Liver (tissue), 9 donors: ENCODE data around the gene PLA2G4D. TPM values are rescaled to one million over a fixed set of nuclear protein-coding genes. Genes with fewer than 3 reads are reported as not detected.

Experiments
- DNase-seq: peaks from one replicate; pipeline ENCODE4 v3.0.0-alpha.2; 2017; ENCODE audit warnings: low spot score
- H3K27ac ChIP-seq, 2 donors: one replicate each; pipeline ENCODE4 v1.7.0; 2013; ENCODE audit warnings: inconsistent platforms in 2 of 2, low read length in 2 of 2, control low read depth in 1 of 2, low read depth in 1 of 2, mild to moderate bottlenecking in 1 of 2
- H3K27me3 ChIP-seq, 4 donors: one replicate each; pipeline versions ENCODE4 v1.6.1 to v1.7.0; 2013; ENCODE audit warnings: low read length in 3 of 4, inconsistent platforms in 1 of 4, mild to moderate bottlenecking in 1 of 4, moderate library complexity in 1 of 4; ENCODE audit not compliant: control insufficient read depth in 4 of 4, insufficient read depth in 4 of 4
- H3K36me3 ChIP-seq, 4 donors: one replicate each; pipeline versions ENCODE4 v1.6.1 to v1.7.0; 2013; ENCODE audit warnings: low read length in 3 of 4, mild to moderate bottlenecking in 3 of 4, low read depth in 1 of 4, moderate library complexity in 1 of 4; ENCODE audit not compliant: control insufficient read depth in 4 of 4, insufficient read depth in 3 of 4
- H3K4me1 ChIP-seq, 4 donors: one replicate each; pipeline versions ENCODE4 v1.6.1 to v1.7.0; 2013; ENCODE audit warnings: low read length in 3 of 4, mild to moderate bottlenecking in 3 of 4, moderate library complexity in 1 of 4; ENCODE audit not compliant: control insufficient read depth in 4 of 4, insufficient read depth in 4 of 4
- H3K4me3 ChIP-seq, 3 donors: one replicate each; pipeline versions ENCODE4 v1.6.1 to v1.7.0; 2013; ENCODE audit warnings: low read length in 3 of 3, control low read depth in 1 of 3, low read depth in 1 of 3, mild to moderate bottlenecking in 1 of 3
- H3K9ac ChIP-seq, 2 donors: one replicate each; pipeline ENCODE4 v1.7.0; 2013; ENCODE audit warnings: low read length in 2 of 2, mild to moderate bottlenecking in 2 of 2, moderate library complexity in 2 of 2, control low read depth in 1 of 2, low read depth in 1 of 2
- H3K9me3 ChIP-seq, 4 donors: one replicate each; pipeline versions ENCODE4 v1.6.1 to v1.7.0; 2013; ENCODE audit warnings: low read length in 3 of 4; ENCODE audit not compliant: control insufficient read depth in 4 of 4
- EGR1 ChIP-seq, 2 donors: IDR thresholded peaks; 2 replicates each; pipeline ENCODE4 v1.6.1; 2016 to 2018; ENCODE audit warnings: antibody characterized with exemption in 2 of 2, low read depth in 2 of 2
- FOXA1 ChIP-seq: IDR thresholded peaks from 2 replicates; pipeline ENCODE4 v1.6.1; 2016; ENCODE audit warnings: antibody characterized with exemption
- FOXA2 ChIP-seq: IDR thresholded peaks from 2 replicates; pipeline ENCODE4 v1.6.1; 2016; ENCODE audit warnings: antibody characterized with exemption
- HNF4A ChIP-seq, 2 donors: conservative IDR thresholded peaks; 2 replicates each; pipeline ENCODE4 v1.6.1; 2016; ENCODE audit warnings: antibody characterized with exemption in 2 of 2, mild to moderate bottlenecking in 2 of 2
- HNF4G ChIP-seq: IDR thresholded peaks from 2 replicates; pipeline ENCODE4 v1.6.1; 2016; ENCODE audit warnings: antibody characterized with exemption
- JUND ChIP-seq, 2 donors: IDR thresholded peaks; 2 replicates each; pipeline ENCODE4 v1.6.1; 2016; ENCODE audit warnings: antibody characterized with exemption in 2 of 2
- MAX ChIP-seq: IDR thresholded peaks from 2 replicates; pipeline ENCODE4 v1.6.1; 2016; ENCODE audit warnings: antibody characterized with exemption
- RAD21 ChIP-seq, 2 donors: IDR thresholded peaks; 2 replicates each; pipeline ENCODE4 v1.6.1; 2016; ENCODE audit warnings: antibody characterized with exemption in 2 of 2, mild to moderate bottlenecking in 2 of 2
- REST ChIP-seq: IDR thresholded peaks from 2 replicates; pipeline ENCODE4 v1.6.1; 2016; ENCODE audit warnings: antibody characterized with exemption, mild to moderate bottlenecking
- RXRA ChIP-seq, 2 donors: IDR thresholded peaks; 2 replicates each; pipeline ENCODE4 v1.6.1; 2017 to 2018; ENCODE audit warnings: antibody characterized with exemption in 2 of 2, mild to moderate bottlenecking in 1 of 2
- SP1 ChIP-seq: IDR thresholded peaks from 2 replicates; pipeline ENCODE4 v1.6.1; 2018; ENCODE audit warnings: antibody characterized with exemption, mild to moderate bottlenecking
- YY1 ChIP-seq: IDR thresholded peaks from 2 replicates; pipeline ENCODE4 v1.6.1; 2016; ENCODE audit warnings: antibody characterized with exemption, mild to moderate bottlenecking
- WGBS: extraction: QIAGEN DNeasy Blood & Tissue Kit; methylation state at CpG from one replicate; pipeline ENCODE4 v1.1.7; 2013; 5-methylcytosine and 5-hydroxymethylcytosine counted together
- polyA plus RNA-seq, 2 donors: library from polyadenylated mRNA; stranded (reverse) in 1 of 2; unstranded in 1 of 2; fragments of 200-250 nt in 1 of 2; fragments of >200 nt in 1 of 2; fragmentation: Nextera tagmentation in 1 of 2; extraction: Ambion mirVana in 1 of 2; gene quantifications; one replicate each; pipeline versions ENCODE4 v1.2.1 to v1.2.3, GENCODE V29; 2013 to 2015
- total RNA-seq, 2 donors: library from RNA; depleted of rRNA; stranded (reverse); fragments of >200 nt; gene quantifications; one replicate each; pipeline ENCODE4 v1.2.3, GENCODE V29; 2014
- TF ChIP-seq, protein P1 (sequence below): fragments of 150-350 bp; IDR thresholded peaks from 2 replicates; pipeline ENCODE4 v1.5.1; 2017; ENCODE audit warnings: improper control_type of control experiment, low read depth, low read length; ENCODE audit not compliant: missing input control
- TF ChIP-seq, protein P2 (sequence below): IDR thresholded peaks from 2 replicates; pipeline ENCODE4 v1.6.1; 2016; ENCODE audit warnings: antibody characterized with exemption
- donor health status: healthy.
- donor health status: healthy.
- donor health status: healthy.
- donor health status: healthy.
- donor health status: healthy.

PLA2G4D gene
- total and polyA plus RNA-seq, 4 donors = not detected

DNA sequence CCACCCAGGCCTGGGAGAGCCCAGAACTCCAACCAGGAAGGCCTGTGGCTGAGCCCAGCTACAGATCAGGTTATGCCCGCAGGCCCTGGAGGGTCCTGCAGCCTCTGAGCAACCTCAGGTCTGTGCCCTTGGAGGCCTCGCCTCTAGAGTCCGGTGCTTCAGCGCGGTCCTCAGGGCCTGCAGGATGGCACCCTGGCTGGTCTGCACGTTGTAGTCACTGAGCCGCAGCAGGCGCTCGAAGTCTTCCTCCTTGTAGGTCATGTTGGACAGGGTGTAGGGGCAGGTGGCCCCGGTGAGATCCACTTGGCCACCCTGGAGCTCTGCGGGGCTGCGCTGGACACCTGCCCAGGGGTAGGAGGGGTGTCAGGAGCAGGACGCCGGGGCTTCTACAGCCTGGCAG, 25.8 kb downstream of the PLA2G4D start:
- Histone ChIP-seq H3K36me3 (no peaks in the 10 kb centered on the region), H3K27ac (no peak overlapping the region), H3K9me3 (no peaks in the 10 kb centered on the region), H3K4me3 (no peak overlapping the region), H3K27me3 (no peaks in the 10 kb centered on the region), H3K4me1 (peaks cover 0 to 6% (median 3%) of the 10 kb centered on the region in 4 donors), H3K9ac (no peak overlapping the region)
- TF ChIP-seq JUND (IDR thresholded peaks at IDR 0.05) (no peak), EGR1 (IDR thresholded peaks at IDR 0.05; ENCODE audit: low read depth in 2 of 2) (no peak), SP1 (no peak), FOXA2 (no peak), FOXA1 (no peak), RAD21 (IDR thresholded peaks at IDR 0.05) (no peak), MAX (no peak), REST (no peak), HNF4A (conservative IDR thresholded peaks at IDR 0.05) (no peak), YY1 (no peak), HNF4G (no peak), RXRA (IDR thresholded peaks at IDR 0.05) (no peak)
- TF ChIP-seq, protein P1, sequence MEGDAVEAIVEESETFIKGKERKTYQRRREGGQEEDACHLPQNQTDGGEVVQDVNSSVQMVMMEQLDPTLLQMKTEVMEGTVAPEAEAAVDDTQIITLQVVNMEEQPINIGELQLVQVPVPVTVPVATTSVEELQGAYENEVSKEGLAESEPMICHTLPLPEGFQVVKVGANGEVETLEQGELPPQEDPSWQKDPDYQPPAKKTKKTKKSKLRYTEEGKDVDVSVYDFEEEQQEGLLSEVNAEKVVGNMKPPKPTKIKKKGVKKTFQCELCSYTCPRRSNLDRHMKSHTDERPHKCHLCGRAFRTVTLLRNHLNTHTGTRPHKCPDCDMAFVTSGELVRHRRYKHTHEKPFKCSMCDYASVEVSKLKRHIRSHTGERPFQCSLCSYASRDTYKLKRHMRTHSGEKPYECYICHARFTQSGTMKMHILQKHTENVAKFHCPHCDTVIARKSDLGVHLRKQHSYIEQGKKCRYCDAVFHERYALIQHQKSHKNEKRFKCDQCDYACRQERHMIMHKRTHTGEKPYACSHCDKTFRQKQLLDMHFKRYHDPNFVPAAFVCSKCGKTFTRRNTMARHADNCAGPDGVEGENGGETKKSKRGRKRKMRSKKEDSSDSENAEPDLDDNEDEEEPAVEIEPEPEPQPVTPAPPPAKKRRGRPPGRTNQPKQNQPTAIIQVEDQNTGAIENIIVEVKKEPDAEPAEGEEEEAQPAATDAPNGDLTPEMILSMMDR = no peak
- WGBS = 96% methylated on average over 14 of the region's 14 CpGs
- no peak for DNase-seq

- peaks cover 0 to 6% (median 3%) of the 10 kb centered on the region in 4 donors for H3K4me1 ChIP-seq
- H3K27me3 ChIP-seq = no peaks in the 10 kb centered on the region
- DNase-seq = no peak
- TF ChIP-seq RXRA (IDR thresholded peaks at IDR 0.05) = no peak
- no peaks in the 10 kb centered on the region for H3K36me3 ChIP-seq
- H3K4me3 ChIP-seq = no peak overlapping the region
- no peak overlapping the region for H3K9ac ChIP-seq
- H3K9me3 ChIP-seq = no peaks in the 10 kb centered on the region
- 40% methylated on average over 10 of the region's 10 CpGs for WGBS
- no peak overlapping the region for H3K27ac ChIP-seq
Observed at GRCh38 chr15:42066764-42067415, 27.5 kb downstream of the PLA2G4D start.

DNA sequence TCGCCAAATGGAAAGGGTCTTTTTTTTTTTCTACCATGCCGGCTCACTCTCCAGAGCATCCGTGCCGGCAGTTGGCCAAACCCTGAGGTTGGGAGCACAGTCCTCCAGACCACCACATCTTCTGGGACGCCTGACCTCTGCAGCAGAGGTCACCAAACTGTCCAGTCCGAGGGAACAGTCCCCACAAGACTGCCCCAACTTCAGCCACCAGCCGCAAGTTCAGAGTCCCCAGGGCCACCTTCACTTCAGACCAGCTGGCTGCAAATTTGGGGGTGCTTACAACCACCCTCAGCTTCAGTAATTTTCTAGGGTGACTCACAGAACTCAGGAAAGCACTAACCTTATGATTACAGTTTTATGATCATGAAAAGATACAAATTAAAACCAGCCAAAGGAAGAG, 28.9 kb downstream of the PLA2G4D start:
- no peaks in the 10 kb centered on the region for H3K9me3 ChIP-seq
- H3K27me3 ChIP-seq = no peaks in the 10 kb centered on the region
- no peak overlapping the region for H3K4me3 ChIP-seq
- H3K27ac ChIP-seq = no peak overlapping the region
- H3K4me1 ChIP-seq = peaks cover 0 to 11% (median 7%) of the 10 kb centered on the region in 4 donors
- no peaks in the 10 kb centered on the region for H3K36me3 ChIP-seq
- DNase-seq = no peak
- no peak overlapping the region for H3K9ac ChIP-seq
- 66% methylated on average over 7 of the region's 7 CpGs for WGBS
- TF ChIP-seq, protein P1 = no peak
- TF ChIP-seq REST (no peak), YY1 (no peak), FOXA1 (no peak)
- TF ChIP-seq, protein P2, sequence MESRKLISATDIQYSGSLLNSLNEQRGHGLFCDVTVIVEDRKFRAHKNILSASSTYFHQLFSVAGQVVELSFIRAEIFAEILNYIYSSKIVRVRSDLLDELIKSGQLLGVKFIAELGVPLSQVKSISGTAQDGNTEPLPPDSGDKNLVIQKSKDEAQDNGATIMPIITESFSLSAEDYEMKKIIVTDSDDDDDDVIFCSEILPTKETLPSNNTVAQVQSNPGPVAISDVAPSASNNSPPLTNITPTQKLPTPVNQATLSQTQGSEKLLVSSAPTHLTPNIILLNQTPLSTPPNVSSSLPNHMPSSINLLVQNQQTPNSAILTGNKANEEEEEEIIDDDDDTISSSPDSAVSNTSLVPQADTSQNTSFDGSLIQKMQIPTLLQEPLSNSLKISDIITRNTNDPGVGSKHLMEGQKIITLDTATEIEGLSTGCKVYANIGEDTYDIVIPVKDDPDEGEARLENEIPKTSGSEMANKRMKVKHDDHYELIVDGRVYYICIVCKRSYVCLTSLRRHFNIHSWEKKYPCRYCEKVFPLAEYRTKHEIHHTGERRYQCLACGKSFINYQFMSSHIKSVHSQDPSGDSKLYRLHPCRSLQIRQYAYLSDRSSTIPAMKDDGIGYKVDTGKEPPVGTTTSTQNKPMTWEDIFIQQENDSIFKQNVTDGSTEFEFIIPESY = no peak
